Fibroblast of mammary gland (primary cell): ENCODE results near the gene RAP1A.

Source experiments
- DNase-seq: peaks from one replicate; pipeline ENCODE4 v3.0.0-alpha.2; 2010; ENCODE audit warnings: low read depth
- H3K4me3 ChIP-seq: 2 replicates; pipeline ENCODE4 v1.5.1; 2011; ENCODE audit warnings: low read depth, mild to moderate bottlenecking, low read length, moderate library complexity; ENCODE audit not compliant: control insufficient read depth
- TF ChIP-seq, protein P1 (sequence below): conservative IDR thresholded peaks from 2 replicates; pipeline ENCODE4 v1.5.1; 2011; ENCODE audit warnings: low read depth, low read length, inconsistent platforms; ENCODE audit not compliant: control insufficient read depth, insufficient read depth

The RAP1A gene

DNA sequence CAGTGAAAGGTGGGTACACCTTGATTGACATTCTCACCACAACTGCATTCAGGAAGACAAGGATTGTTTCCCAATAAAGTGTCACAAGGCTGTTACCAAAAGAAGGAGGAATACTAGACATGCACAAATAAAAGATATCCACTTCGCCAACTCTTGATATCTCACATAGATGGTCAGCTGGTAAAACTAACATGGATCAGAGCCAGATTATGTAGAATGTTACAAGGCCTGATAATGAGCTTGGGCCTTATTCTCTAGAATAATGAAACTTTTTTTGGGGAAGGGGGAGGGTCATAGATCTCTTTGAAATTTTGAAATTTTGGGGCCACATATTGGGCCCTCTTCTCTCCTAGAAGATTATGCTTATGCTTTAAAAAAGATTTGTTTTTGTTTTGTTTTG lies 24.9 kb downstream of the RAP1A start:
- TF ChIP-seq, protein P1, sequence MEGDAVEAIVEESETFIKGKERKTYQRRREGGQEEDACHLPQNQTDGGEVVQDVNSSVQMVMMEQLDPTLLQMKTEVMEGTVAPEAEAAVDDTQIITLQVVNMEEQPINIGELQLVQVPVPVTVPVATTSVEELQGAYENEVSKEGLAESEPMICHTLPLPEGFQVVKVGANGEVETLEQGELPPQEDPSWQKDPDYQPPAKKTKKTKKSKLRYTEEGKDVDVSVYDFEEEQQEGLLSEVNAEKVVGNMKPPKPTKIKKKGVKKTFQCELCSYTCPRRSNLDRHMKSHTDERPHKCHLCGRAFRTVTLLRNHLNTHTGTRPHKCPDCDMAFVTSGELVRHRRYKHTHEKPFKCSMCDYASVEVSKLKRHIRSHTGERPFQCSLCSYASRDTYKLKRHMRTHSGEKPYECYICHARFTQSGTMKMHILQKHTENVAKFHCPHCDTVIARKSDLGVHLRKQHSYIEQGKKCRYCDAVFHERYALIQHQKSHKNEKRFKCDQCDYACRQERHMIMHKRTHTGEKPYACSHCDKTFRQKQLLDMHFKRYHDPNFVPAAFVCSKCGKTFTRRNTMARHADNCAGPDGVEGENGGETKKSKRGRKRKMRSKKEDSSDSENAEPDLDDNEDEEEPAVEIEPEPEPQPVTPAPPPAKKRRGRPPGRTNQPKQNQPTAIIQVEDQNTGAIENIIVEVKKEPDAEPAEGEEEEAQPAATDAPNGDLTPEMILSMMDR = no peak
- DNase-seq = no peak
- H3K4me3 ChIP-seq = no peak overlapping the region

DNA sequence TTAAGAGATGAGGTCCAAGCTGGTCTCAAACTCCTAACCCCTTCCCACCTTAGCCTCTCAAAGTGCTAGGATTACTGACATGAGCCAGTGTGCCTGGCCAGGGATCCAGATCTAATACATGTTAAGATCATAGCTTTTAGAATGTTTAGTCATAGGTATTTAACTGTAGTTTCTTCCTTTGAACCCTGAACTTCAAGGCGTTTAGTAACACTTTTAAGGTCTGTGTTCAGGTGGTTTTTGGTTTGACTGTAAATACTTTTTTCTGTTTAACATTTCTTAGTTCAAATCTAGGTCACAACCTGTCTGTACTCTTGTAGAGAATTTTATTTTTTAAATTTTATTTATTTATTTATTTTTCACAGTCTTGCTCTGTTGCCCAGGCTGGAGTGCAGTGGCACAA lies 28.1 kb downstream of the RAP1A start:
- DNase-seq = no peak
- no peak overlapping the region for H3K4me3 ChIP-seq
- TF ChIP-seq, protein P1 = no peak

DNA sequence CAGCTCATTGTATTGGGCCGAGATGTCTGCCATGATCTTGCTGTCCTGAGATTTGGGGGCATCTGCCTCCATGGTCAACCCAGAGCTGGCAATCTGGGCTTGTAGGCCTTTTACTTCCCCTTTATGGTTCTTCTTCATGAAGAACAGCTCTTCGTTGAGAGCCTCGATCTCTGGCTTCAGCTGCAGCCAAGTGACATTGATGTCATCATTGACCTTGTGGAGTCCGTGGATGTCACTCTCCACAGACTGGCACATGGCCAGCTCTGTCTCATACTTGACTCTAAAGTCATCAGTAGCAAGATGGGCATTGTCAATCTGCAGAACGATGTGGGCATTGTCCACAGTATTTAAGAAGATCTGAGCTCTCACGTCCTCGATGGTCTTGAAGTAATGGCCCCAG lies 29.2 kb downstream of the RAP1A start:
- TF ChIP-seq, protein P1 = no peak
- no peak overlapping the region for H3K4me3 ChIP-seq
- no peak for DNase-seq

DNA sequence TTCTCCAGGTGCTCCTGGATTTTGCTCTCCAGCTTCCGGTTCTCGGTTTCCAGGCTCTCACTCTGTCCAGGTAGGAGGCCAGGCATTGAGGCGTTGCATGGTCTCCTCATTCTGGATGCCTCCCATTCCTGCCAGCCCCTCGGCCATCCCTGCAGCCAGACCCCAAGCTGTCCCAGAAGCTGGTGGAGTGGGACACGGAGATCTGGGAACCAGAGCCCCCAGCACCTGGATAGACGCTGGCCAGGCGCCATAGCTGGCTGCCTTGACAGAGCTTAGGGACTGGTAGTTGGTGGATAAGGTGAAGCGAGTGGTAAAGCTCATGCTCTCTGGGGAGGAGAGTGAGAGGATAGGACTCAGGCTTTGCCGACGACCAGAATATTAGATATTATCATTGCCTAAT lies 29.6 kb downstream of the RAP1A start:
- TF ChIP-seq, protein P1 = no peak
- H3K4me3 ChIP-seq = no peak overlapping the region
- DNase-seq = no peak

DNA sequence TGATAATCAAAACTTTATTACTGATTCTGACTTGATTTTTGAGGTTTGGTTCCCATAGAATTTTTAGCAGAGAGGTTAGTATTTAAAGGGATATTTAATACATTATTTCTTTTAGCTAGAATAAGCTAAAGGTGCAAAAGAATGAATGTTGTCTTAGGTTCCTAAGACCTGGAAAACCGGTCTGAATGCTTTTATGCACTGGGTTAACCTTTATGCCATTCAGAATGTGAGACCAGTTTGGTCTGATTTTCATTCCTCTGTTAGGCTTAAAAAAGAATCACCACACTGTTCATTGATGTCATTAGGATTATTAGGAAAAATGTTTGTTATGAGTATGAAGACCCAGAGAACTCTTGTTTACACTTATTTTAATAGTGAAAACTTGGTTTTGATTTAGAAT lies 30.1 kb downstream of the RAP1A start:
- TF ChIP-seq, protein P1 = no peak
- no peak overlapping the region for H3K4me3 ChIP-seq
- DNase-seq = no peak

DNA sequence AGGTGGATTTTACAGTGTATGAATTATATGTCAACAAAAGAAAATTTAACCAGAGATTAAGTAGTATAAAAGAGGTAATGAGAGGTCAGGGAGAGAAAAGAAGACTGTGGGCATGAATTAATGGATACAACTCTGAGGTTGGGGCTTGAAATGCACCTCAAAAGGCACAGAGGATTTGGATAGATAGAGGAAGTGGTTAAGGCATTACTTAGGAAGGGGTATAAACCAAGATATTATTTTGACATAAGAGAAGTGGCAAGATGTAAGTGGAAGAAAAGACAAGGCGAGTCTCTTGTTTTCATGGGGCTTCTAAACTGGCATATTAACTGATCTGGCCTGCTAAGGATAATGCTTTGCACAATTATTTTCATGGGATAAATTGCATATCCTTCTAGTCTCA lies 34.1 kb downstream of the RAP1A start:
- TF ChIP-seq, protein P1 = no peak
- no peak for DNase-seq
- no peak overlapping the region for H3K4me3 ChIP-seq

DNA sequence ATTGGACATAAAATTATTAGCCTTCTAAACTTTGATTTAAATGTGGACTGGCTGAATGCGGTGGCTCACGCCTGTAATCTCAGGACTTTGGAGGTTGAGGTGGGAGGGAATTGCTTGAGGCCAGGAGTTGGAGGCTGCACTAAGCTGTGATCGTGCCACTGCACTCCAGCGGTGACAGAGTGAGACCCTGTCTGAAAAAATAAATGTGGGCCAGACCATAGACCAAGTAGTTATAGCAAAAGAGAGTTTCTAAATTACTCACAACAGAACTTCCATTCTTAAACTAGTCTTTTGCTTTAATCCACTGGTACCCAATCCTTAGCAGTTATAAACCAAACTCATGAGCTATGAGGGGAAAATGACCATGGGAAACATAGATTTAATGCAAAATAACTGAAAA lies 35.2 kb downstream of the RAP1A start:
- DNase-seq = no peak
- TF ChIP-seq, protein P1 = no peak
- H3K4me3 ChIP-seq = no peak overlapping the region
